Stimulated activated CD4-positive, alpha-beta T cell treated with anti-CD3 and anti-CD28 coated beads, Interleukin-1b, Interleukin-23, amount 100 ng/mL, for 4 hours (primary cell): ENCODE data around the gene MT1F.

Source experiments
- DNase-seq, 2 donors: peaks; one replicate each; pipeline ENCODE4 v3.0.0-alpha.2; 2020; ENCODE audit warnings: low read depth in 2 of 2

Gene MT1F

GRCh38 chr16:56697456-56698155 lies 39.8 kb downstream of the MT1F start:
- DNase-seq: no peak

GRCh38 chr16:56700195-56700594 lies 42.4 kb downstream of the MT1F start:
- DNase-seq: no peak

GRCh38 chr16:56700631-56701030 lies 42.9 kb downstream of the MT1F start:
- no peak for DNase-seq

DNA sequence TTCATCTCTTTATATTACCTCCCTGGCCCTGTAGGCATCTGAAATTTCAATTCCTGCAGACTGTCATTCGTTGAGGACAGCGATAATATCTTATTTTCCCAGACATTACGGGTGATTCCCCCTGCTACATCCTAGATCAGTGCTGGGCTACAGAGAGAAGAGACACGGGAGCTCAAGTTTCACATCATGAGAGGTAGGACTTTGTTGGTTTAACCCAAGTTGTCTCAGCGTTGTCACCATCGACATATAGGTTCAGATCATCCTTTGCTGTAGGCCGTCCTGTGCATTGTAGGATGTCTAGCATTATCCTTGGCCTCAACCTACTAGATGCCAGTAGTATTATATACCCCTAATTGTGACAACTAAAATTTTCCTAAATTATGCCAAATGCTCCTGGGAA lies 43.8 kb downstream of the MT1F start:
- no peak for DNase-seq

- no peak for DNase-seq
Observed at GRCh38 chr16:56702836-56703235, 45.1 kb downstream of the MT1F start.
